Endothelial cell of umbilical vein (primary cell): ENCODE results near the gene THAP3. TPM values are rescaled to one million over a fixed set of nuclear protein-coding genes. Genes with fewer than 3 reads are reported as not detected.

Experiments used
- BruUV-seq: library from RNA; stranded (reverse); fragments of 400-500 nt; replicated peaks from 2 replicates; lab custom pipeline; 2021; lab: Mats Ljungman, UMichigan
- CTCF ChIA-PET: fragments of 300-600, 350-600 bp; sonication (Branson Sonifier 250); formaldehyde crosslinking; loops from one replicate; lab custom pipeline; 2021; ENCODE audit warnings: antibody characterized with exemption, inconsistent platforms; lab: Charles Lee
- POLR2A ChIA-PET: fragments of 300-600, 350-600 bp; sonication (Branson Sonifier 250); formaldehyde crosslinking; loops from one replicate; lab custom pipeline; 2021; ENCODE audit warnings: antibody characterized with exemption, inconsistent platforms; lab: Charles Lee
- DNase-seq: peaks from one replicate; pipeline ENCODE4 v3.0.0-alpha.2; 2011; ENCODE audit warnings: low read depth, low spot score
- FAIRE-seq: peaks from 2 replicates; lab custom pipeline; 2011; peaks lifted over from hg19 to GRCh38; lab: Jason Lieb, UNC
- H2AFZ ChIP-seq: 2 replicates; pipeline ENCODE4 v1.6.0; 2012; ENCODE audit warnings: low read depth, low read length, control low read depth, inconsistent platforms
- H3K27ac ChIP-seq: 2 replicates; pipeline ENCODE4 v1.5.1; 2011; ENCODE audit warnings: low read depth, mild to moderate bottlenecking, control low read depth, low read length, moderate library complexity; ENCODE audit not compliant: insufficient read depth
- H3K27me3 ChIP-seq, 2 experiments: 2 replicates each; pipeline versions ENCODE4 v1.6.0 to v1.6.1; 2011; ENCODE audit warnings: low read length in 2 of 2, mixed read lengths in 1 of 2; ENCODE audit not compliant: control insufficient read depth in 2 of 2, insufficient read depth in 2 of 2
- H3K36me3 ChIP-seq, 2 experiments: 2 replicates in 1 of 2; 3 replicates in 1 of 2; pipeline ENCODE4 v1.5.1; 2011; ENCODE audit warnings: low read length in 2 of 2, mild to moderate bottlenecking in 1 of 2, moderate library complexity in 1 of 2; ENCODE audit not compliant: control insufficient read depth in 2 of 2, insufficient read depth in 2 of 2; ENCODE audit errors: extremely low read depth in 1 of 2
- H3K4me1 ChIP-seq: 3 replicates; pipeline ENCODE4 v1.5.1; 2011; ENCODE audit warnings: mild to moderate bottlenecking, low read length; ENCODE audit not compliant: control insufficient read depth, insufficient read depth; ENCODE audit errors: extremely low read depth
- H3K4me2 ChIP-seq: 2 replicates; pipeline ENCODE4 v1.6.1; 2011; ENCODE audit warnings: low read length, control low read depth, mixed read lengths; ENCODE audit not compliant: insufficient read depth
- H3K4me3 ChIP-seq, 3 experiments: fragments of 200-600 bp in 1 of 3; sonication (generic), shearing (Covaris generic) in 1 of 3; replicated peaks in 1 of 3; 2 replicates each; pipeline ENCODE4 v1.5.1; 2011 to 2016; ENCODE audit warnings: control low read depth in 3 of 3, low read length in 3 of 3, mild to moderate bottlenecking in 2 of 3, inconsistent platforms in 1 of 3, low read depth in 1 of 3, moderate library complexity in 1 of 3; ENCODE audit not compliant: insufficient read depth in 1 of 3
- H3K79me2 ChIP-seq: 2 replicates; pipeline ENCODE4 v1.6.0; 2012; ENCODE audit warnings: low read length, inconsistent platforms; ENCODE audit not compliant: control insufficient read depth, insufficient read depth
- H3K9ac ChIP-seq: replicated peaks from 2 replicates; pipeline ENCODE3; 2011; ENCODE audit warnings: low read length, control low read depth; ENCODE audit not compliant: insufficient read depth; ENCODE audit errors: extremely low read depth
- H3K9me1 ChIP-seq: replicated peaks from 3 replicates; pipeline ENCODE4 v1.6.0; 2011; ENCODE audit warnings: mild to moderate bottlenecking, low read length; ENCODE audit not compliant: control insufficient read depth, insufficient read depth; ENCODE audit errors: extremely low read depth
- H3K9me3 ChIP-seq: replicated peaks from 2 replicates; pipeline ENCODE4 v1.5.1; 2012; ENCODE audit warnings: low read length, inconsistent platforms; ENCODE audit not compliant: control insufficient read depth, insufficient read depth
- H4K20me1 ChIP-seq: replicated peaks from 2 replicates; pipeline ENCODE3; 2011; ENCODE audit warnings: mild to moderate bottlenecking, low read length; ENCODE audit not compliant: control insufficient read depth, insufficient read depth; ENCODE audit errors: extremely low read depth
- CTCF ChIP-seq, 2 donors: IDR thresholded peaks; 1 replicate in 1 of 2; 2 replicates in 1 of 2; pipeline ENCODE4 v1.5.1; 2011; ENCODE audit warnings: low read length in 2 of 2, mild to moderate bottlenecking in 2 of 2, moderate library complexity in 2 of 2, control low read depth in 1 of 2, inconsistent platforms in 1 of 2, low read depth in 1 of 2; ENCODE audit not compliant: insufficient read depth in 1 of 2; ENCODE audit errors: extremely low read depth in 1 of 2
- FOS ChIP-seq: IDR thresholded peaks from 2 replicates; pipeline ENCODE4 v1.6.1; 2011; ENCODE audit warnings: mild to moderate bottlenecking, low read length, moderate library complexity, borderline replicate concordance; ENCODE audit not compliant: insufficient read depth
- GATA2 ChIP-seq: IDR thresholded peaks from 2 replicates; pipeline ENCODE4 v1.7.0; 2011; ENCODE audit warnings: low read depth, mild to moderate bottlenecking, moderate library complexity, mixed read lengths, low read length; ENCODE audit not compliant: insufficient read length, insufficient read depth
- JUN ChIP-seq: IDR thresholded peaks from 2 replicates; pipeline ENCODE4 v1.6.1; 2011; ENCODE audit warnings: borderline replicate concordance, low read depth; ENCODE audit not compliant: insufficient read length, insufficient read depth
- MAX ChIP-seq: IDR thresholded peaks from 2 replicates; pipeline ENCODE4 v1.6.1; 2011; ENCODE audit not compliant: insufficient read depth, insufficient read length
- POLR2A ChIP-seq: IDR thresholded peaks from 2 replicates; pipeline ENCODE4 v1.6.1; 2012; ENCODE audit warnings: low read depth, mild to moderate bottlenecking, control low read depth, low read length
- POLR2AphosphoS5 ChIP-seq: IDR thresholded peaks from 2 replicates; pipeline ENCODE4 v1.6.1; 2012; ENCODE audit warnings: low read depth, mild to moderate bottlenecking, control low read depth, low read length, moderate library complexity; ENCODE audit not compliant: insufficient read depth
- dilution Hi-C: fragments of 300-500 bp; cut with MboI; formaldehyde crosslinking; loops from one replicate; pipeline ENCODE4 v1.15.0; 2019; ENCODE audit warnings: low sequenced_read_pairs; ENCODE audit not compliant: extremely low pct_ligation_motif_present
- intact Hi-C: fragments of 100-400 bp; cut with micrococcal nuclease; formaldehyde crosslinking; loops from one replicate; pipeline ENCODE4 v1.10.0; 2022
- polyA plus RNA-seq, 4 experiments: library from polyadenylated mRNA; depleted of rRNA in 3 of 4; stranded (reverse) in 3 of 4; unstranded in 1 of 4; fragments of >200 nt; gene quantifications; 2 replicates each; pipeline versions ENCODE4 v1.2.1 to v1.2.3, GENCODE V29; 2011 to 2012; ENCODE audit warnings: missing spikeins in 1 of 4
- total RNA-seq: library from RNA; stranded (reverse); gene quantifications from 2 replicates; pipeline ENCODE4 v1.2.3, GENCODE V29; 2021

THAP3 gene
- total and polyA plus RNA-seq, 2 donors (not counting 3 experiments of a cell fraction or from before 2014, with no cell fraction given), result 11.3 to 16.7 TPM

DNA sequence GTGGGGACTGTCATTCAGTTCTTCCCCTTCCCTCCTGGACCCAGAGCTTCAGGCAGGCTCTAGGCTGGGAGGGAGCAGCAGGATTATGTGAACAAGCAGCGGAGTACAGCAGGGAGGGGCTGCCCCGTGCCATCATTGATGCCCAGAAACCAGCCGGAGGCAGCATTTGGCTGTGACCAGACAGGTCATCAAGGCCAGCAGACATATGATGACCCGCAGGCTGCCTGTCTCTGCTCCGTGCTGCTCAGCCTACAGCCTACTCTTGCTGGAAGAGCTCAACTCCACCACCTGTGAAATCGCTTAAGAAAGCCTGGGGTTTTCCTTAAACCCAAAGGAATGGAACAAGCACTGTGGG lies 26.9 kb upstream of the THAP3 start:
- ChIA-PET CTCF (interaction anchor here (1.4 kb wide), 1 partner anchor 49 kb away, joined by 5 read pairs; no protein-coding TSS in a partner anchor), POLR2A (no interaction called here)
- peaks cover 58% of the 10 kb centered on the region for H3K79me2 ChIP-seq
- TF ChIP-seq POLR2AphosphoS5, result no peak
- TF ChIP-seq JUN, result no peak
- TF ChIP-seq CTCF (IDR thresholded peaks at IDR 0.05; ENCODE audit: extremely low read depth in 1 of 2, insufficient read depth in 1 of 2, low read depth in 1 of 2, low read length in 2 of 2), result no peak
- TF ChIP-seq FOS, result no peak
- no peak for TF ChIP-seq POLR2A
- TF ChIP-seq MAX, result no peak
- TF ChIP-seq GATA2, result no peak
- no peaks in the 10 kb centered on the region for H3K9me1 ChIP-seq
- H3K9ac ChIP-seq, result no peak overlapping the region
- peaks cover 6 to 40% of the 10 kb centered on the region in 2 experiments for H3K36me3 ChIP-seq
- H4K20me1 ChIP-seq, result no peaks in the 10 kb centered on the region
- H2AFZ ChIP-seq, result no peak overlapping the region
- no peaks in the 10 kb centered on the region for H3K27me3 ChIP-seq
- no peaks in the 10 kb centered on the region for H3K9me3 ChIP-seq
- no peak overlapping the region for H3K27ac ChIP-seq
- no peak overlapping the region for H3K4me3 ChIP-seq
- FAIRE-seq (no peak), DNase-seq (no peak)
- BruUV-seq, result no TSS peak
- no peak overlapping the region for H3K4me2 ChIP-seq
- H3K4me1 ChIP-seq, result peaks cover 6% of the 10 kb centered on the region
- intact Hi-C loops, result no loop called here
- dilution Hi-C loops, result no loop called here
